Testis (tissue), 3 donors: ENCODE data around the gene SYNDIG1. TPM values are rescaled to one million over a fixed set of nuclear protein-coding genes. Genes with fewer than 3 reads are reported as not detected.

ENCODE experiments used
- DNase-seq: peaks from one replicate; pipeline ENCODE4 v3.0.0-alpha.2; 2019
- H3K27ac ChIP-seq, 2 donors: fragments of 200-600 bp; sonication (generic); one replicate each; pipeline ENCODE4 v1.5.1; 2019
- H3K27me3 ChIP-seq: fragments of 200-600 bp; sonication (generic); one replicate; pipeline ENCODE4 v1.5.1; 2019
- H3K36me3 ChIP-seq: fragments of 200-600 bp; sonication (generic); one replicate; pipeline ENCODE4 v1.5.1; 2017; ENCODE audit warnings: low read depth; ENCODE audit errors: missing control alignments
- H3K4me1 ChIP-seq: fragments of 200-600 bp; sonication (generic); one replicate; pipeline ENCODE4 v1.5.1; 2019
- H3K4me3 ChIP-seq, 2 donors: fragments of 200-600 bp; sonication (generic); one replicate each; pipeline ENCODE4 v1.5.1; 2017 to 2019
- H3K9me3 ChIP-seq: fragments of 200-600 bp; sonication (generic); one replicate; pipeline ENCODE4 v1.5.1; 2017
- CTCF ChIP-seq, 3 experiments: fragments of 450-650 bp in 2 of 3; fragments of 200-600 bp in 1 of 3; sonication (generic) in 1 of 3; IDR thresholded peaks; one replicate each; pipeline ENCODE4 v1.5.1; 2016 to 2019; ENCODE audit warnings: antibody characterized with exemption in 3 of 3, mild to moderate bottlenecking in 2 of 3, moderate library complexity in 1 of 3
- POLR2A ChIP-seq: fragments of 450-650 bp; IDR thresholded peaks from one replicate; pipeline ENCODE4 v1.6.1; 2017; ENCODE audit warnings: antibody characterized with exemption, mild to moderate bottlenecking, moderate library complexity
- WGBS, 2 donors: methylation state at CpG; one replicate each; pipeline ENCODE4 v1.1.5; 2018; 5-methylcytosine and 5-hydroxymethylcytosine counted together
- intact Hi-C: fragments of 100-400 bp; cut with DNase I; formaldehyde crosslinking; loops from one replicate; pipeline ENCODE4 v1.15.1; 2023; ENCODE audit warnings: low total_unique reads
- polyA plus RNA-seq: library from polyadenylated mRNA; stranded (reverse); fragments of 350-450 nt; fragmentation: Illumina TruSeq; extraction: RNeasy Lipid Tissue Mini Kit (QIAGEN cat#74804); gene quantifications from one replicate; pipeline ENCODE4 v1.2.3, GENCODE V29; 2014; ENCODE audit warnings: low read depth, low replicate concordance; ENCODE audit not compliant: insufficient read depth
- total RNA-seq, 2 donors: library from RNA; depleted of rRNA; stranded (reverse); fragments of >200 nt; gene quantifications; one replicate each; pipeline ENCODE4 v1.2.3, GENCODE V29; 2016

The SYNDIG1 gene
- total and polyA plus RNA-seq, 3 donors from 2014 or later: 2.1 to 3.2 (median 2.8) TPM

- 92 to 93% methylated on average over 7 to 9 of the region's 9 CpGs for WGBS, 2 donors
- no peaks in the 10 kb centered on the region for H3K27me3 ChIP-seq
- H3K27ac ChIP-seq: no peak overlapping the region
- no peak for DNase-seq
- TF ChIP-seq POLR2A (no peak), CTCF (IDR thresholded peaks at IDR 0.05) (no peak)
- intact Hi-C loops: no loop called here
- H3K36me3 ChIP-seq: no peaks in the 10 kb centered on the region
- no peaks in the 10 kb centered on the region for H3K9me3 ChIP-seq
- no peak overlapping the region for H3K4me3 ChIP-seq
- no peaks in the 10 kb centered on the region for H3K4me1 ChIP-seq
Observed at GRCh38 chr20:24452498-24453127, 16.8 kb upstream of the SYNDIG1 start.

GRCh38 chr20:24453869-24454268 is 15.6 kb upstream of the SYNDIG1 start:
- Histone ChIP-seq H3K4me1 (no peaks in the 10 kb centered on the region), H3K4me3 (no peak overlapping the region), H3K27ac (no peak overlapping the region), H3K9me3 (no peaks in the 10 kb centered on the region), H3K36me3 (no peaks in the 10 kb centered on the region), H3K27me3 (no peaks in the 10 kb centered on the region)
- no peak for DNase-seq
- WGBS, 2 donors: 60 to 75% methylated on average over 2 of the region's 2 CpGs
- TF ChIP-seq POLR2A: no peak
- TF ChIP-seq CTCF (IDR thresholded peaks at IDR 0.05): no peak
- intact Hi-C loops: no loop called here

GRCh38 chr20:24455081-24455480 is 14.3 kb upstream of the SYNDIG1 start:
- Histone ChIP-seq H3K4me1 (no peaks in the 10 kb centered on the region), H3K4me3 (no peak overlapping the region), H3K36me3 (no peaks in the 10 kb centered on the region), H3K27ac (no peak overlapping the region), H3K9me3 (no peaks in the 10 kb centered on the region), H3K27me3 (no peaks in the 10 kb centered on the region)
- TF ChIP-seq CTCF (IDR thresholded peaks at IDR 0.05): no peak
- no peak for TF ChIP-seq POLR2A
- intact Hi-C loops: no loop called here
- no peak for DNase-seq
- WGBS, 2 donors: 54 to 64% methylated on average over 6 of the region's 6 CpGs

GRCh38 chr20:24456398-24456781 is 13.0 kb upstream of the SYNDIG1 start:
- TF ChIP-seq CTCF (IDR thresholded peaks at IDR 0.05) (no peak), POLR2A (no peak)
- H3K27ac ChIP-seq: no peak overlapping the region
- no peaks in the 10 kb centered on the region for H3K27me3 ChIP-seq
- no peak for DNase-seq
- WGBS, 2 donors: 79 to 81% methylated on average over 3 of the region's 3 CpGs
- H3K36me3 ChIP-seq: no peaks in the 10 kb centered on the region
- intact Hi-C loops: no loop called here
- no peak overlapping the region for H3K4me3 ChIP-seq
- no peaks in the 10 kb centered on the region for H3K4me1 ChIP-seq
- no peaks in the 10 kb centered on the region for H3K9me3 ChIP-seq

- Histone ChIP-seq H3K36me3 (no peaks in the 10 kb centered on the region), H3K9me3 (no peaks in the 10 kb centered on the region), H3K27me3 (no peaks in the 10 kb centered on the region), H3K27ac (no peak overlapping the region), H3K4me1 (no peaks in the 10 kb centered on the region), H3K4me3 (no peak overlapping the region)
- intact Hi-C loops: no loop called here
- TF ChIP-seq POLR2A (no peak), CTCF (IDR thresholded peaks at IDR 0.05) (no peak)
- DNase-seq: no peak
- 29 to 32% methylated on average over 2 of the region's 2 CpGs for WGBS, 2 donors
Observed at GRCh38 chr20:24458436-24458835, 11.0 kb upstream of the SYNDIG1 start.
